GM18868 (cell line): ENCODE measurements around the gene PRDM4.

Experiments used
- ATAC-seq: cut with Tn5 transposase; IDR thresholded peaks from one replicate; pipeline ENCODE4 v1.9.1; 2021; ENCODE audit warnings: mild to moderate bottlenecking, moderate library complexity; ENCODE audit not compliant: unreplicated experiment

PRDM4 gene

DNA sequence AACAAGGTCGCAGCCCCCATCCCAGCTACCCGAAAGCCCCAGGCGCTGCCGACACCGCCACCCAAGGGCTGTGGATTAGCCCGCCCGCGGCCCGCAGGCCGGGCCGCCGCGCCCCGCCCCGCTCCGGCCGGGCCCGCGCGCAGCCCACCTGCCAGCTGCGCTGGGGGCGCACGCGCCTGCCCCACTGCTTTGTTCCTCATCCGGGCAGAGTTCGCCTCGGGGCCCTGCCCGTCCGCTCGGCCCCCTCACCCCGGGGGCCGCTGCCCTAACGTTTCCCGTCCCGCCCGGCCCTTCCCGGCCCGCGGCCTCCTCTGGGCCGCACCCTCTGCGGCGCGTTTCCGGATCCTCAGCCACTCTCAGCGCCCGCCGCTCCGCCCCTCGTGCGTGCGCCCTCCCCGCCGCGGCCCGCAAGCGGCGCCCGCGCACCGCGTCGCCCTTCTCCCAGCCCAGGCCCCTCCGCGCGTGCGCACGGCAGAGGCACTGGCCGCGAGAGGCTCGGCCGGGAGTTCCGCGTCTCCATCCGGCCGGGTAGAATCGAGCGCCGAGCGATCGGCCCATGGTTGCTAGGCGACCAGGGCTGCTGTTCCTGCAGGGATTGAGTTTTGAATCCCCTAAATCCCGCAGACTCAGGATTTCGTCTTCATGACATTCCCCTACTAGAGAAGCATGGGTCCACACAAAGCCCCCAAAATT, at the start of gene PRDM4:
TSS of gene PRDM4 (minus strand) at position 329 of the 693 bp plus-strand sequence. CDS start 622 bp downstream, outside the sequence.
- peak; percentile 96 for ATAC-seq

DNA sequence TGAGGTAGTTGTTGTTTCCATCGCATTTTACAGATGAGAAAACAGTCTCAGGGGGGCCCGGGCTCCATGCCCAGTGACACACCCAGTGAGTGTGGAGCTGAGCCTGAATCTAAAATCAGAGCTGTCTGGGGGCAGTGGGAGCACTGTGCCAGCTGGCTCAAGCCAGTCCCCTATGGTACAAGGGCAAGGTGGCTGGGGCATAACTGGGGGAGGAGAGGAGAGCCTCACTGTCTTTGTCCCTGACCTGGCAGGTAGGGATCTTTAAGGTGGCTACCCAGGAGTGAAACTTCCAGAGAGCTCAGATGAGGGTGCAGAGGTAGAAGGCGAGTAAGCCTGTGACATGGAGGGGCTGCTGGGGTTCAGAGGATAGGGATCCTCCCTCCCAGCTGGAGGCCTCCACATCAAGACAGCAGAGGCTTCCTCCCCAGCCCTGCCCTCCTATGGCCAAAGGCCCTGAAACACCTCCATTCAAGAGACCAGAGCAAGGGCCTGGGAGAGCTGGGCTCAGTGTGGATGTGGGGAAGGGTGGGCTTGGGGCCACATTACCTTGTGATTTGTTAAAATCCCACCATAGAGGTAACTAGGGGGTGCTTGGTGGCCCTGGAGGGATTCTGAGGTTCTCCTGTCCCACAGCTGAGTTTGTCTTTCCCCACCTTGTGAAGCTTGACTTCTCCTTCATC, 46.7 kb upstream of the PRDM4 start:
- no peak for ATAC-seq

GRCh38 chr12:107805488-107806180, 44.7 kb upstream of the PRDM4 start:
- no peak for ATAC-seq

GRCh38 chr12:107803092-107803491, 42.2 kb upstream of the PRDM4 start:
- no peak for ATAC-seq

DNA sequence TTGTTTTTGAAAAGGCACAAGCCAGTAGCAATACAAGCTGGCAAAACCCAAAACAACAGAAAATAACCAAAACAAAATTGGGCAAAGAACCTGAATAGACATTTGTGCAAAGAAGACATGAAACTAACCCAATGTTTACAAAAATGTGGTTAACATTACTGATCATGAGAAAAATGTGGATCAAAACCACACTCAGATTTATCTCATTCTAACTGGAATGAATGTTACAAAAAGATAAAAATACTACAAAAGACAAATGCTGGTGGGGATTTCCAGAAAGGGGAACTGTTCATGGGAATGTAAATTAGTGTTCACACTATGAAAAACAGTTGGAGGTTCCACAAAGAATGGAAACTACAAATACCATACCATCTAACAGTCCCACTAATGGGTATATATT, 40.2 kb upstream of the PRDM4 start:
- no peak for ATAC-seq

DNA sequence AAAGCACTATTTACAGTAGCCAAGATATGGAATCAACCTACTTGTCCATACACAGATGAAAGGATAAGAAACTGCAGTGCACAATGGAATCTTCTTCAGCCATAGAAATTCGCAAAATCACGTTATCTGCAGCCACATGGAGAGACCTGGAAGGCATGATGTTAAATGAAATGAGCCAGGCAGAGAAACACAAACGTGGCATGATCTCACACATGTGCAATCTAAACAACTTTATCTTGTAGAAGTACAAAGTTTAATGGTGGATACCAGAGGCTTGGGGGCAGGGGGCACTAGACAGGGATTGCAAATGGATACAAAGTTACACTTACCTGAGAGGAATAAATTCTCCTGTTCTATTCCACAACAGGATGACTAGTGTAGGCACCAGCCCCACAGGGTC, 37.6 kb upstream of the PRDM4 start:
- no peak for ATAC-seq

GRCh38 chr12:107794451-107794850, 33.5 kb upstream of the PRDM4 start:
- ATAC-seq, result no peak

DNA sequence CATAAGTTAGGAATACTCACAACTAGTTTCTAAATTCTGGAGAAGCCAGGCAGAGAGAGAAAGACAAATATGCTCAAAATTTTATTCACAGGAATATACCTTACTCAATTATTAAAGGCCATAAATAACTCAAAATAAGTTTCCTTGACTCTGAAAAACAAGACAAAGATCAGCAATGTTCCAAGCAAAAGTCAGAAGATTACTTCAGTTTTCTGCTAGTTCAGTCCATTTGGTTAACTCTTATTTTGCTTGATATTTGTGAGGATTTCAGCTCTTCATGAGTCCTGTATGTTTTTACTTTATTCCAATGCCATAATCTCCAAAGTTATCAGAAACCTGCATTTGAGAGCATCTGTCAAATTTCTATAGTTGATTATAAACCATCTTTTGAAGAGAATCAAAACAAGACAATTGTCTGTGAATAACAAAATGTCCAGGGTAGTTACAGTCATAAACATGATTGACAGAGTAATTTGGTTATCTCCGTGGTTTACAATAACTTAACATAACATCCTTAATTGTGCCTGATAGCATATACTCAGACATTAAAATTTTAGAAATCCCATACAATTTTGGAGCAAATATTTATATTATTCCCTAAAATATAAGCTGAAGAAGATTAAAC, 30.6 kb upstream of the PRDM4 start:
- ATAC-seq, result no peak

- no peak for ATAC-seq
These were observed 27.9 kb upstream of the PRDM4 start for GRCh38 chr12:107788690-107789458.

GRCh38 chr12:107788281-107788680, 27.3 kb upstream of the PRDM4 start:
- no peak for ATAC-seq

GRCh38 chr12:107783406-107784376, 22.8 kb upstream of the PRDM4 start:
- peak; percentile 56 for ATAC-seq

GRCh38 chr12:107782067-107782466, 21.1 kb upstream of the PRDM4 start:
- no peak for ATAC-seq

DNA sequence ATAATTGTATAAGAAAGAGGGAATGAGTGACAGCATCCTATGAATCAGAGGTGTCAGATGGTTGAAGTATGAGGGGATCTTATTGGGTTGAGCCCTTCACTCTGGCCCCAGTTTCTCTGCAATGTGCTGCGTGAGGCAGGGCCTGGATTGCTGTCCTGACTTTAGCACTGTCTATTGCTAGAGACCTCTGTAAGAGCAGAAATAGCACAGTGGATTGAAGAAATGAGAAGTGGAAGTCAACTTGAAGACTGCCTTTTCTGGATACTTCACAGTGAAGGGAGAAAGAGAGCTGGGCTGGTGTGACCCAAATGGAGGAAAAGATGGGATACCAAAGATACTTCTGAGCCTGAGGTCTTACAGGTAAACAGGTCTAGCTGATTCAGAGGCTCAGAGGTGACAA, 19.4 kb upstream of the PRDM4 start:
- no peak for ATAC-seq

GRCh38 chr12:107779077-107779831, 18.3 kb upstream of the PRDM4 start:
- ATAC-seq, result peak; percentile 65

DNA sequence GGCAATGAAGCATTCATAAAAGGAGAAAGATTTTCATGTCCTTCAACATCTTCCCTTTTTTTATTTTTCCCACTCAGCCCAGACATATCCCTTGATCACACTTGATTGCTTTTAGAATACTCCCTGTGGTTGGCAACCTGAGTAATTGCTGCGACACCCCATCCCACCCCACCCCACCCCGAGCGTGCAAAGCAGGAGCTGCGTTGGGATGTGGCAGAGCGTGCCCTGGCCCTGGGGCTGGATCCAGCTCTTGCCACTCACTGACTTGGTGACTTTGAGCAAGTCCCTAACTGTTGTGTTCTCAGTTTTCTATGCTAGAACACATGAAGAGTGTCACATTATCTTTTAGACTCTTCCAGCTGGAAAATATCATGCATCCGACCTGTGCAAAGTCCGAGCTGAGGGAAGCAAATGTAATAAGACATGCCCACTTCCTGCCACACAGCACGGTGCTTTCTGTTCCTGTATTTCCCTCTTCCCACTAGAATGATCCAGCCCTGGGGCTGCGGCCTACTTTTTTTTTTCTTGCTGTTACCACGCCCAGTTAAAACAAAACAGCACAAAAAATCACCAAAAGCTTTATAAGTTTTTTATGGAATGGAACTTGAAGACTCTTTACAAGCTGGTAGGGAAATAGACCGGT, 17.6 kb upstream of the PRDM4 start:
- no peak for ATAC-seq

GRCh38 chr12:107776171-107776570, 15.2 kb upstream of the PRDM4 start:
- ATAC-seq, result no peak

GRCh38 chr12:107775093-107775721, 14.3 kb upstream of the PRDM4 start:
- no peak for ATAC-seq
